Left ventricle myocardium inferior (tissue), 1 donor: ENCODE measurements around the gene ELF1. TPM values are rescaled to one million over a fixed set of nuclear protein-coding genes. Genes with fewer than 3 reads are reported as not detected.
"Not testable (repeated sequence)": the region's sequence is repeated elsewhere in the genome, so short reads cannot be mapped to it uniquely, and the experiment has no call there.

Experiments
- DNase-seq: peaks from one replicate; pipeline ENCODE4 v3.0.0-alpha.2; 2020
- H3K27ac ChIP-seq: fragments of 200-600 bp; replicated peaks from 2 replicates; pipeline ENCODE4 v1.8.0; 2021
- H3K27me3 ChIP-seq: fragments of 200-600 bp; 2 replicates; pipeline ENCODE4 v1.8.0; 2021; ENCODE audit warnings: low read depth
- H3K36me3 ChIP-seq: fragments of 200-600 bp; 2 replicates; pipeline ENCODE4 v1.8.0; 2021
- H3K4me1 ChIP-seq: fragments of 200-600 bp; 2 replicates; pipeline ENCODE4 v1.8.0; 2021
- H3K4me3 ChIP-seq: fragments of 200-600 bp; 2 replicates; pipeline ENCODE4 v1.8.0; 2021; ENCODE audit warnings: mild to moderate bottlenecking, moderate library complexity
- H3K9me3 ChIP-seq: fragments of 200-600 bp; replicated peaks from 2 replicates; pipeline ENCODE4 v1.8.0; 2021
- intact Hi-C: fragments of 100-400 bp; cut with micrococcal nuclease; formaldehyde crosslinking; loops from one replicate; pipeline ENCODE4 v1.11.0; 2022
- total RNA-seq: library from RNA; stranded (reverse); fragmentation: NEBNext Ultra II Directional; extraction: Animal tissue kit (Norgen Biotek cat#: 25700); gene quantifications from one replicate; pipeline ENCODE4 v1.2.1, GENCODE V29; 2021
- TF ChIP-seq, protein P1 (sequence below): fragments of 200-600 bp; IDR thresholded peaks from 2 replicates; pipeline ENCODE4 v1.8.0; 2021; ENCODE audit warnings: antibody characterized with exemption, mild to moderate bottlenecking, borderline replicate concordance
- donor health status: DM: no; HTN: yes; CAD: no; lungs with severe emphysema.

Gene ELF1
- total RNA-seq, 1 donor from 2014 or later, result 31.1 TPM

DNA sequence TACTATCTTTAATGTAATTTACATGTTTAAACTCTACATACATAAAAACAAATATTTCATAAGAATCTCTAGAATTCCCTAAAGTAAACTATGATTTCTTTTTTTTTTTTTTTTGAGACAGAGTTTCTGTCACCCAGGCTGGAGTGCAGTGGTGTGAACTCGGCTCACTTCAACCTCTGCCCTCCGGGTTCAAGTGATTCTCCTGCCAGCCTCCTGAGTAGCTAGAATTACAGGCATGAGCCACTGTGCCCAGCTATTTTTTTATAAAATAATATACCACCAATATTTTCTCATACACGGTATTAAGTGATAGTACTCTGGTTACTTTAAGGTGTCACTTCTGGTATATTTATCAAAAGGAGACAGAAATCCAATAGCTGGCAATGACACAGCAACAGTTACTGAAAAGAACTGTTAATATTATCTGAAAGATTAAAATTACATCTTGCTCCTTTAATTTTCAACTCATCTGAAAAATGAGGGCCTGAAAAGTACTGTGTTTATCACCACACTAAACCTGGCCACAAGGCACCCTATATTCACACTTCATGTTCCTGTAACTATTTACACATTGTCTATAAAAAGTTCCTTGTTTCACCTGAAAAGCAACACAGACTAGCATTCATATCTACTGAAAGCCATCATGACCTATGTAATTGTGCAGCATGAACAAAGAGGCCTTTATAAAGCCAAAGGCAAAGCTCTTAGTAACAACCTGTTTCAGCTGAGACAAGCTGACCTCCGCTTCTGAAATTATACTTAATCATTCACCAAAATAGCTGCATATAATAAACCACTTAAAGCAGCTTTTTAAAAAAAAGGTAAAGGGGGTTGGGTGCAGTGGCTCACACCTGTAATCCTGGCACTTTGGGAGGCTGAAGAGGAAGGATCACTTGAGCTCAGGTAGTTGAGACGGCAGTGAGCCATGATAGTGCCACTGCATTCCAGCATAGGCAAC, 123.6 kb downstream of the ELF1 start:
- no peak overlapping the region for H3K27ac ChIP-seq
- no peaks in the 10 kb centered on the region for H3K9me3 ChIP-seq
- no peaks in the 10 kb centered on the region for H3K36me3 ChIP-seq
- peaks cover 8% of the 10 kb centered on the region for H3K4me1 ChIP-seq
- no peak overlapping the region for H3K4me3 ChIP-seq
- H3K27me3 ChIP-seq, result no peaks in the 10 kb centered on the region
- DNase-seq, result no peak
- TF ChIP-seq, protein P1, sequence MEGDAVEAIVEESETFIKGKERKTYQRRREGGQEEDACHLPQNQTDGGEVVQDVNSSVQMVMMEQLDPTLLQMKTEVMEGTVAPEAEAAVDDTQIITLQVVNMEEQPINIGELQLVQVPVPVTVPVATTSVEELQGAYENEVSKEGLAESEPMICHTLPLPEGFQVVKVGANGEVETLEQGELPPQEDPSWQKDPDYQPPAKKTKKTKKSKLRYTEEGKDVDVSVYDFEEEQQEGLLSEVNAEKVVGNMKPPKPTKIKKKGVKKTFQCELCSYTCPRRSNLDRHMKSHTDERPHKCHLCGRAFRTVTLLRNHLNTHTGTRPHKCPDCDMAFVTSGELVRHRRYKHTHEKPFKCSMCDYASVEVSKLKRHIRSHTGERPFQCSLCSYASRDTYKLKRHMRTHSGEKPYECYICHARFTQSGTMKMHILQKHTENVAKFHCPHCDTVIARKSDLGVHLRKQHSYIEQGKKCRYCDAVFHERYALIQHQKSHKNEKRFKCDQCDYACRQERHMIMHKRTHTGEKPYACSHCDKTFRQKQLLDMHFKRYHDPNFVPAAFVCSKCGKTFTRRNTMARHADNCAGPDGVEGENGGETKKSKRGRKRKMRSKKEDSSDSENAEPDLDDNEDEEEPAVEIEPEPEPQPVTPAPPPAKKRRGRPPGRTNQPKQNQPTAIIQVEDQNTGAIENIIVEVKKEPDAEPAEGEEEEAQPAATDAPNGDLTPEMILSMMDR, result no peak
- intact Hi-C loops, result no loop called here

DNA sequence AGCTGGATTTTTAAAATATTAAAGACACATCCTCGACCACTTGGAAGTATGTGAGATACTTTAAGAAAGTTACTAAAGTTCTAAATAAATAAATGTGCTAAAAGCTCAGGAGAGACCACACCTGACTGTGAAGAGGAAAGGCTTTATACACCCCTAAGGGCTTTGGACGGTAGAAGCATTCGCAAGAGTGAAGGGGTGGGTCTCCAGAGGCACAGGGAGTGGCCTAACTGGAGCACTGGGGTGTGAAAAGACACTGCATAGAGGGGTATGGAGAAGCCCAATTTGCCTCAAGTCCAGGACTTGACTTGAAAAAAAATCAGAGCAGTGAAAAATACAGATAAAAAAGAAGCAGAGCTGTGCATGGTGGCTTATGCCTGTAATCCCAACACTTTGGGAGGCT, 125.5 kb downstream of the ELF1 start:
- H3K4me1 ChIP-seq, H3K36me3 ChIP-seq, H3K4me3 ChIP-seq, DNase-seq, intact Hi-C loops, H3K27ac ChIP-seq, H3K27me3 ChIP-seq, H3K9me3 ChIP-seq: not testable (repeated sequence)

DNA sequence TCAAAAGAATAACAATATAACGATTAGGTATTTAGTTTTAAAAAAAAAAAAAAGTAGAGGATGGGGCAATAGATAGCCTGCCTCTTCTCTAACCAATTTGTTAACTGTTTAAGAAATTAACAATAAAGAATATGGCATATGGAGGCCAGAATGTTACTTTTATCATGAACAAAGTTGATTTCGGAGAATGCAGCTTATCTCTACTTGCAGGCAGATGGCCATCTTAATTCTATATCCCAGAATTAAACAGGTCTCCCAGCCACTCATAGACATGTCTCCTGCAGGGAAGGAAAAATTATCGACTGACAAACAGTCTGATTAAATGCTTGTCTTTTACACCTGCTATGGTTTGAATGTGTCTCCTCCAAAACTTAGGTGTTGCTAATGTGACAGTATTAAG, 133.1 kb downstream of the ELF1 start:
- no peak for DNase-seq

GRCh38 chr13:40884175-40884574, 134.9 kb downstream of the ELF1 start:
- H3K36me3 ChIP-seq, DNase-seq, H3K4me3 ChIP-seq, intact Hi-C loops, H3K27me3 ChIP-seq, H3K4me1 ChIP-seq, H3K27ac ChIP-seq, H3K9me3 ChIP-seq: not testable (repeated sequence)

More for the DNA sequence above, 133.1 kb downstream of the ELF1 start:
- H3K27ac ChIP-seq, result no peak overlapping the region
- intact Hi-C loops, result no loop called here
- no peaks in the 10 kb centered on the region for H3K4me1 ChIP-seq
- H3K27me3 ChIP-seq, result no peaks in the 10 kb centered on the region
- H3K36me3 ChIP-seq, result peaks cover 7% of the 10 kb centered on the region
- no peak overlapping the region for H3K4me3 ChIP-seq
- H3K9me3 ChIP-seq, result no peaks in the 10 kb centered on the region
- TF ChIP-seq, protein P1, result no peak

Other genes with a start within 250 kb of the ELF1 start
- 32.2 TPM for gene MRPS31, start 248.1 kb downstream of the ELF1 start, total RNA-seq
- gene SLC25A15, start 229.7 kb downstream of the ELF1 start, total RNA-seq, result 5.4 TPM
- 22.6 TPM for gene WBP4, start 42.2 kb upstream of the ELF1 start, total RNA-seq
- 5.3 TPM for gene KBTBD6, start 113.5 kb upstream of the ELF1 start, total RNA-seq
- gene KBTBD7, start 175.3 kb upstream of the ELF1 start, total RNA-seq, result 5.2 TPM
- gene MTRF1, start 244.3 kb upstream of the ELF1 start, total RNA-seq, result 13.2 TPM